GF-D8 (cell line): ENCODE measurements around the gene DHX35.
"Not testable (repeated sequence)": the region's sequence is repeated elsewhere in the genome, so short reads cannot be mapped to it uniquely, and the experiment has no call there.

Experiments used
- DNase-seq: peaks from one replicate; lab custom pipeline; 2025; lab: John Stamatoyannopoulos, UW

DHX35 gene

GRCh38 chr20:38979434-38979833 lies 17.3 kb downstream of the DHX35 start:
- DNase-seq: no peak

DNA sequence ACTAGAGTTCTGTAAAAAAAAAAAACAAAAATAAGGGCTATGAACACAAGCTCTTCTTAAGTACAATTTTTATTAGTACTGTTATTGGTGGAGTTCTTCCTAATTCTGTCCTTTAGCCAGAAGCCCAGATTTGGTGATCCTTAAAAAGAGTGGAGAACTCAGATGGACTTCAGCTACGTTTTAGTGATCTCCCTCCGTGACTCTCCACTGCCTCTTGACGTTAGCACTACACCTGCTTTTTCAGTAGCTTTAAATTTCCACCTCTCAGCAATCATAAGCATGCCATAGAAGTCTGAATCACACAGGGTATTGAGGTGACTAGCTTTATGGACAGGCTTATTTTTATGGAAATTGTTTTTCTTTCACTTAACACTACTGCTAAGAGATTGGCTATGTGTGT lies 17.7 kb downstream of the DHX35 start:
- no peak for DNase-seq

DNA sequence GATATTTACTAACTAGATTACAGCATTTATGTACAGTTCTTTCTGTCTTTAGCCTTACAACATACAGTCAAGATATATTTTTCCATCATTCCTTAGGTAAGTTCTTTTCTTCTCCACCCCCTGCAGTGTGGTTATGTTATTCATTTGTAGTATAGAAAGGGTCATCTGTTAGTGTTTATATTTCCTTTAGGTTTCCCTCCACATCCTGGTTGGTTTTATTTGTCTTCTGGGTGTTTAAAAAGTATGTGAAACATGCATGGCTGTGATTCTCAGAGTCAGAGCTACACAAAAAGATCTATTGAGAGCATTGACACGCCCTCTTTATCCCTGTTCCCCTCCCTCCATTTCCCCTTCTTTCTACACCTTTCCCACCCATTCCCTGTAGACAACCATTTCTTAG lies 20.1 kb downstream of the DHX35 start:
- DNase-seq: no peak

GRCh38 chr20:38985060-38985459 lies 22.9 kb downstream of the DHX35 start:
- no peak for DNase-seq

- no peak for DNase-seq
Observed at GRCh38 chr20:38985603-38986170, 23.5 kb downstream of the DHX35 start.

- DNase-seq: no peak
Observed at GRCh38 chr20:38986663-38987062, 24.5 kb downstream of the DHX35 start.

GRCh38 chr20:38987777-38988176 lies 25.6 kb downstream of the DHX35 start:
- no peak for DNase-seq

GRCh38 chr20:38990728-38991127 lies 28.6 kb downstream of the DHX35 start:
- DNase-seq: no peak

- no peak for DNase-seq
Observed at GRCh38 chr20:38991814-38992704, 29.9 kb downstream of the DHX35 start.

- no peak for DNase-seq
Observed at GRCh38 chr20:38995536-38996044, 33.4 kb downstream of the DHX35 start.

GRCh38 chr20:38996866-38997265 lies 34.7 kb downstream of the DHX35 start:
- not testable (repeated sequence) for DNase-seq

DNA sequence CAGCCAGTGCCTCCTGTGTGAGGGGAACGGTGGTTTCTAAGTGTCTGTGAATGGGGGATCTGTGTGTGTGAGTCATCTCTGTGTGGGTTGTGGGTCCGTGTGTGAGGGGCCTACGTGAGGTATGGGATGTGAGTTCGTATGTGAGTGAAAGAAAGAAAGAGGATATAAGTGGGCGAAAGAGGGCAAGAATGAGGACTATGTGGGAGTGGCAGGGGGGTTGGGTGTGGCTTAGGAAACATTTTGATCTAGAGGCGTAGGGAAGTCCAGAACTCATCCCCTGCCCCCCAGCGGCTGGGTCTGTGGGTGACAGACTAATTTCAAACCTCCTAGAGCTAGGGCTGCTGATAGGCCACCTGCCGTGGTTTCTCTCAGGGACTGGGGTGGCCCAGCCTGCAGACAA lies 35.5 kb downstream of the DHX35 start:
- no peak for DNase-seq

DNA sequence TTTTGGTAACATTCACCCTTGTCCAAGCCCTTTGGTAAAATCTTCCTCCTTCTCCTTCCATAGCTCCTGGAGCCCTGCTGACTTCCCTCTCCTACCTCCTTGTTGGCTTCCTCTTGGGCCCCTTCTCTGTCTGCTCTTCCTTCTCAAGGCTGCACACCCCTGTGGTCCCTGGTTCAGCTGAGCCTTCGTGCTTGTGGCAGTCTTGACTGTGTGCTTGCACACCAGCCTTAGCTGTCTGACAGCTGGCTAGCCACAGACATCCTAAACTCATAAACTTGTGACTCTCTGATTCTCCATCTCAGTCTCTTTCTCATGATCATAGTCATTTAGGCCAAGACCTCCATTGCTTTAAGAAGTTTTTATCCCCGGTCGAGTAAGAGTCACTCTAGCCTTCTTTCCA lies 37.1 kb downstream of the DHX35 start:
- DNase-seq: no peak

- no peak for DNase-seq
Observed at GRCh38 chr20:38999965-39000910, 38.1 kb downstream of the DHX35 start.

- DNase-seq: no peak
Observed at GRCh38 chr20:39004508-39004907, 42.4 kb downstream of the DHX35 start.

- DNase-seq: no peak
Observed at GRCh38 chr20:39009348-39009747, 47.2 kb downstream of the DHX35 start.

DNA sequence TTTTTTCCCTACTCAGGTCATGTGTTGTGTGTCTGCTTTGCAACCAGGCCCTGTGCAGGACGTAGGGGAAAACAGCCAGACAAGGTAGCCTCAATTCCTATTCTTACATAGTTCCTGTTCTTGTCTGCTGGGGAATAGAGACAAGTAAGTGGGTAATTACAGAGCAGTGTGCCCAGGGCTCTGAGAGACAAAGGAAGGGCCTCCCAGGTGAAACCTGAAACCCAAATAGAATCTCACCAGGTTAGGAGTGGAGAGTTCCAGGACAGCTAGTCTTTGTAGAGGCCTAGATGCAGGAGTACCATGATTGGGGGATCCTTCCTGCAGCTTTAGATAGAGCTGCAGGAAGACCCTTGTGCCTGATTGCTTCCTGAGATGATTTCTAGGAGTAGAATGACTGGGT lies 48.4 kb downstream of the DHX35 start:
- DNase-seq: no peak

DNA sequence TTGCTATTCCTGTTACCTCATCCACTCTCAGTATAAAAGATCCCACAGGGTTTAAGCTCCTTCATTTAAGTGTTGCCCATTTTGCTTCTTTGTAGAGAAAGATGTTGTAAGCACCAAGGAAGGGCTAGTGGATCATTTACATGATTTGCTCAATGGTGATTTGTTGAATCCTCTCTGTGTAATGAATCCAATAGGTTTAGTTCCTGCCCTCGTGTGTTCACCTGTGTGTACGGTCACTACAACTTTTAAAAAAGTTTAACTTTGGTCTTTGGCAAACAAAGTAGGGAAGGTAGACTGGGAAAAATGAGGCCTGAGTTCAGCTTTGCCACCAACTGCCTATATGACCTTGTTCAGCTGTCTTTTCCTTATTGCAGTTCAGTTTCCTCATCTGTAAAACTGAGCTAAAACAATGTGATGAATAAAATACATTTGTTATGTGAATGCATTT lies 51.5 kb downstream of the DHX35 start:
- DNase-seq: no peak

DNA sequence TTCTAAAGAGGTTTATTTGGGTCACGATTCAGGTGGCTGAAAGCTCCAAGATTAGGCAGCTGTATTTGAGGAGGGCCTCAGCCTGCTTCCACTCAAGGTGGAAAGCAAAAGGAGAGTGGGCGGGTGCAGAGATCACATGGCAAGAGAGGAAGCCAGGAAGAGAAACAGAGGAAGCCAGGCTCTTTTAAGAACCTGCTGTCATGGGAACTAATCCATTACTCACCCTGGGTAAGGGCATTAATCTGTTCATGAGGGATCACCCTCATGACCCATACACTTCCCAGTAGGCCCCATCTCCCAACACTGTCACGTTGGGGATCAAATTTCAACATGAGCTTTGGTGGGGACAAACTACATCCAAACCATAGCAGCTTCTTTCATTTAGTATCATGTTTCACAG lies 53.9 kb downstream of the DHX35 start:
- no peak for DNase-seq

GRCh38 chr20:39016506-39016905 lies 54.4 kb downstream of the DHX35 start:
- no peak for DNase-seq

DNA sequence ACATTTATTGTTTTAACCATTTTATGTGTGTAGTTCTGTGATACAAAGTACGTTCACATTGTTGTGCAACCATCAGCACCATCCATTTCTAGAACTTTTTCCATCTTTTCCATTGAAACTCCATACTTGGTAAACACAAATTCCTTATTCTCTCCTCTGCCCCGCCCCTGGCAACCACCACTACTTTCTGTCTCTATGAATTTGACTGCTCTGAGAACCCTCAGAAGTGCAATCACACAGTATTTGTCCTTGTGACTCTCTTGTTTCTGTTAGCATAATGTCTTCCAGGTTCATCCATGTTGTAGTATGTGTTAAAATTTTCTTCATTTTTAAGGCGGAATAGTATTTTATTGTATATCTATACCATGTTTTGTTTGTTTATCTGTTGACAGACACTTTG lies 56.9 kb downstream of the DHX35 start:
- DNase-seq: no peak

DNA sequence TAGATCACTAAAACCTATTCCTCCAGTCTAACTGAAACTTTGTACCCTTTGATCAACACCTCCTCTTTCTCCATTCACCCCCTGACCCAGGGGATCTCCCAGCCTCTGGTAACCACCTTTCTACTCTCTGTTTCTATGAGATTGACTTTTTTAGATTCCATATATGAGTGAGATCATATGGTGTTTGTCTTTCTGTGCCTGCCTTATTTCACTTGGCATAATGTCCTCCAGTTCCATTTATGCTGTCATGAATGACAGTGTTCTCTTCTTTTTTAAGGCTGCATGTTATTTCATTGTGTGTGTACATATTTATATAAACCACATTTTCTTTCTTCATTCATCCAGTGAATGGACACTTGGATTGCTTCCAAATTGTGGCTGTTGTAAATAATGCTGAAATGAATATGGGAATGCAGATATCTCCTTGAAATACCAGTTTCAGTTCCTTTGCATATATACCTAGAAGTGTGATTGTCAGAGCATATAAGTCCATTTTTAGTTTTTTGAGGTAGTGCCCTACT lies 57.7 kb downstream of the DHX35 start:
- DNase-seq: no peak
